Kasumi-1 (cell line): Measurements from ENCODE around the gene CFAP100.
A peak's percentile ranks its signal among the peaks of the same experiment; 100 is the strongest.

ENCODE experiments used
- DNase-seq, 2 experiments: peaks; one replicate each; lab custom pipeline; 2025; lab: John Stamatoyannopoulos, UW

CFAP100 gene

GRCh38 chr3:126461450-126462070 lies 66.9 kb downstream of the CFAP100 start:
- no peak for DNase-seq

- no peak for DNase-seq
These were observed 68.8 kb downstream of the CFAP100 start for GRCh38 chr3:126463521-126463920.

DNA sequence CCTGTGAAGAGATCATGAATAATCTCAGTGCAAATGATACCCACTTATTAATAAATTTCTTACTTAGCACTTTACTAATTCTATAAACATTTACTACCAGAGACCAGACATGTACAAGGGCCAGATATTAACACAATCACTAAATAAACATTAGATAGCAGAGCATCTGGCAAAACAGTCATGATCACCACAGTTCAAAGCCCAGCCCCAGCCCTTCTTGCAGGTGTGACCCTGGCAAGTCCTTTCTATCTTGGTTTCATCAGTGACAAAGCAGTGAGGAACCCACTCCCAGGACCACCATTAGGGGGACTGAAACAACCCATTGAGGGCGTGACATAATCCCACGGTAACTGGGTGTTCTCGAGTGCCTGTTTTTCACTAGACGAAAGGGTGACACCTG lies 69.4 kb downstream of the CFAP100 start:
- no peak for DNase-seq

DNA sequence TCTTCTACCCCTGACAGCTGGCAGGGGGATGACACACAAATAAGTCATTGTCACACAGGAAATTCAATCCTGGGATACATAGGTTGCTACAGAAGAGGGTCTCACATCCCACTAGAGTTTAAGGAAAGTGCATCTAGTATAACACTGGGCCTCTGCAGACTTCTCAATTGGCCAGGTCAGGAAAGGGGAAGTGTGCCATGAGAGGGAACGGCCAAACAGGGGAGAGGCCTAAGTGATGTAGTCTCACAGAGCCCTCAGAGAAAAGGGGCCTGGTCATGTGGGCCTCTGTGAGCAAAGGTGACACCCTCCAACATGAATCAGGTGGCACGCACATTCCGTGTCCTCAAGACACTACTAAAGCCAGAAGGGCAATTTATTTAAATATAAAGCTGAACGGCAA lies 69.8 kb downstream of the CFAP100 start:
- peak; percentile 1 to 42 for DNase-seq

DNA sequence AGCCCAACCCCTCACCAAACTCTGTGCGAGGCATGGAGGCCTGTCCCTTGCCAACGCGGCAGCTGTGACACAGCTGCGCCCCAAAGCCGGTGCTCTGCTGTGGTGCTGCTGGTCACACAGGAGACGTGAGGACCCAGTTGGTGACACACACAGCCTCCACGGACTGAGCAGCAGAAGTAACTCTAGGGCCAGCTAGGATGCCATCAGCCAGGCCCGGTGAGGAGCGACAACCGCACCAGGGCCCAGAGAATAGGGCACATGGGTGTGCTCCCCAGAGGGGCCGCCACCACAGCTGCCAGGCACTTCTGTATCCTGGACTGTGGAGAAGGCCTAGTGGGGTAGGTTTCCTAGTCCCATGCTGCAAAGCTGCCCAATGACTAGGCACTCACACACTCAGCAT lies 70.3 kb downstream of the CFAP100 start:
- no peak for DNase-seq

- no peak for DNase-seq
These were observed 71.3 kb downstream of the CFAP100 start for GRCh38 chr3:126465928-126466544.

DNA sequence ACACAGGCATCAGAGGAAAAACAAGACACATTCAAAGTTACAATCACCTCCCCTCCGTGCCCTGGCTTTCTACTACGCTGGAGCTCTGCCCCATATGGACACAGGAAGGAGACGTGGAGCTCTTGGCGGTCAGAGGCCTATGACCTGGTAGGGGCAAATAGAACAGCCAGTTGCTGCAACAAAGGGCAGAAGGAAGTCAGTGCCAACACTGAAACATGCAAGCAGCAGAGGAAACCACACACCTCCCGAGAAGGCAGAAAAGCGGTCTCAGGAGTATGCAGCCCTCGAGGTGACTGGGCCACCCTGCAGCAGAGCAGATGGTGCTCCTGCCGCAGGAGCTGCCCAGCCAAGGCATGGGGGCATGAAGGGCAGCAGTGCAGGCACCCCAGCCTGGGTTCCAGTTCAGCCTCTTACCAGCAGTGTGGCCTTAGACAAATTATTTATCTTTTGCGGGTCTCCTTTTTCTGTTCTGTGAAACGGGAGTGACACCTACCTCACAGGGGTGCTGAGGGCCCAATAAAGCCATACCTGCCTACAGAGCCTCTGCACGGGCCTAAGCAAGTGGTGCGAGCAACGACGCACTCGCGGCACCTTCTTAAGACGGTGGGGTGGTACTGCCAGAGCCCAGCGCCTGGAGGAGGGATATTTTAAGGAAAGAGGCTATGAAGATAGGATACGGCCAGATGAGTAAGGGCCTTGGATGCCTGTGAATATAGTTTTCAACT lies 72.3 kb downstream of the CFAP100 start:
- peak in 1 of 2 experiments; percentile 3 for DNase-seq

- no peak for DNase-seq
These were observed 72.9 kb downstream of the CFAP100 start for GRCh38 chr3:126467611-126467955.

DNA sequence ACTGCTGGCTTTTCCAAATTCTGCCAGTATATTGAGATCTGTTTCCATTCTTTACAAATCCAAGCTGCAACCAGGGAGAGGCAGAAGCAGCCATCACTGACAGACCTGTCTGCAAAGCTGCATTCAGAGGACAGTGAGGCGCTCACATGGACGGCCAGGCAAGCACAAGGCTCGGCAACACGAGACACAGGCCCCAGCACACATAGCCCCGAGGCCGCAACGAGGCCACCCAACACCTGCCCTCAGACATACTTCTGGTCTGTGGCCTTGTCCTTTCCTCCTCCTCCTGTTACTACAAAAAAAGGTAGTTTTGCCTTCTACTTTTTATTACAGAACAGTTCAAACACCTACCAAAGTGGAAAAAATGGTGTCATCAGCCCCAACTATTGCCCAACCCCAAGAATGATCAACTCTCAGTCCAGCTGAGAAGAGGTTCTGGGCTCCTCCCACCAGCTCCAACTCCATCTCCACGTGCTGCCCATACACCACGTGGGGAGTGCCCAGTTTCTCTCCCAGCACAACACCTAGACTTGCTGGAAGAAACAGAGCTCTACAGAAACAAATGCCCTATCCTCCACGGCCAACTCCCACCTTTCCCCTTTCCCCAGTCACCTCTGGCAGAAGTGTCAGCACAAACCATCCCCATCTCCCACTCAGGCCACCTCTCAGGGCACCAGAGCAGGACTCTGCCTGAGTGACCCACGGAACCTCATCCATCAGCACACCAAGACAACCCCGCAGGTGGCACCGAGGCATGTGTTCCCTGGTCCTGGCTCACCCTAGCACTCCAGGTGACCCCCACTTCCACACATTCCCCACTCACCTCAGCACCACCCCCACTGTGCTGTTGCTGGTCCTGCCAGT lies 73.6 kb downstream of the CFAP100 start:
- no peak for DNase-seq

DNA sequence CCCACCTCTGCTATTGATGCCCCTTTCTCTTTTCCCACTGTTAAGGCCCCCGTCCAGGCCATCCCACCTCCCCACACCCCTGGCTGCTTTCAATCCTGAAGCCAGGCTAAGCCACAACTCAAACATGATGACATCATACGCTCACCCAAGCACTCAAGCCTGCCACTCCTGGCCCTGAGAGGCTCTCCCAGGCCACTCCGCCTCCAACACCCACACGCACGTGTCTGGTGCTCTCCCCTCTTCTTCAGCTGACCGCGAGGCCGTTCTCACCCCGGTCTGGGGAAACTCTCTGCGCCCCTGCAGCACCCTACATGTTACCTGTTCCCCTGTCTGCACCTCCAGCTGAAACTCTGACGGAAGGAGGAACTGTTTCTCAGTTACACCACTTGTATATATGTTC lies 74.8 kb downstream of the CFAP100 start:
- no peak for DNase-seq

GRCh38 chr3:126472277-126473006 lies 77.7 kb downstream of the CFAP100 start:
- DNase-seq, result peak; percentile 91 to 93

DNA sequence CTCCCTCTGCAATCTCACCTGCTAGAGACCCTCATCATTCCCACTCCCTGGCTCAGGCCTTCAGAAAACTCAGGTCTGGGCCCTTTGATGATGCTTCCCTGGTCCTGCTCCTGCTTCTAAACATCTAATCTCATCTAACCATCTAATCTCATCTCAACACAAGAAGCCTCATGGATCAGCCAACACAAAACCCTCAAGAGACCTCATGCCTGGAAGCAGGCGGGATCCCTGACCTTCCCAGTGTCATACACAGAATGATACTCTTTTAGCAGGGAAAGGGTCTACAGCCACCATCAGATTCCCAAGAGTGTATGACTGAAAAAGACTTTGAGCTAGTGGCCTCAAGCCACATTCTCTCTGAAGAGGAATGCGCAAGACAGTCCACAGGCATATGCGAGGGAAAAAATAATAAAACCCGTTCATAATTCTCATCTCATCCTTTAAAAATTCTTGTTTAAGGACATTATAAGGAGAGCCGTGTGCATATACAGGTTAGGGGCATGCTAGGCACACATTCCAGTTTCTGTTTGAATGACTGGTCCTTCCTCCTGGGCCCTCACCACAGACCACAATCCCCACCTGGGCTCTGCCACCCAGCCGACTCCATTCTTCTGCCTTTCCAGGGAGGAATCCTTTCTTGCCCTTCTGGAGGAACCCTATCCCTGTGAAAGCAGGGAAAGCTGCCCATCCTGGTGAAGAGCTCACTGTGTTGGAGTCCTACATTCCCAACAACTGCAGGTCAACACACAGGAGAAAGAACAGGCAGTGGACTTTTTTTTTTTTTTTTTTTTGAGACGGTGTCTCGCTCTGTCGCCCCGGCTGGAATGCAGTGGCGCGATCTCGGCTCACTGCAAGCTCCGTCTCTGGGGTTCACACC lies 78.8 kb downstream of the CFAP100 start:
- no peak for DNase-seq

GRCh38 chr3:126474498-126475412 lies 80.0 kb downstream of the CFAP100 start:
- DNase-seq, result peak; percentile 13 to 14

- peak; percentile 75 to 81 for DNase-seq
These were observed 80.9 kb downstream of the CFAP100 start, which contains the start of gene ZXDC for GRCh38 chr3:126475413-126476114. ZXDC (minus strand) TSS chr3:126475891; CDS start chr3:126475865, 26 bp downstream.

DNA sequence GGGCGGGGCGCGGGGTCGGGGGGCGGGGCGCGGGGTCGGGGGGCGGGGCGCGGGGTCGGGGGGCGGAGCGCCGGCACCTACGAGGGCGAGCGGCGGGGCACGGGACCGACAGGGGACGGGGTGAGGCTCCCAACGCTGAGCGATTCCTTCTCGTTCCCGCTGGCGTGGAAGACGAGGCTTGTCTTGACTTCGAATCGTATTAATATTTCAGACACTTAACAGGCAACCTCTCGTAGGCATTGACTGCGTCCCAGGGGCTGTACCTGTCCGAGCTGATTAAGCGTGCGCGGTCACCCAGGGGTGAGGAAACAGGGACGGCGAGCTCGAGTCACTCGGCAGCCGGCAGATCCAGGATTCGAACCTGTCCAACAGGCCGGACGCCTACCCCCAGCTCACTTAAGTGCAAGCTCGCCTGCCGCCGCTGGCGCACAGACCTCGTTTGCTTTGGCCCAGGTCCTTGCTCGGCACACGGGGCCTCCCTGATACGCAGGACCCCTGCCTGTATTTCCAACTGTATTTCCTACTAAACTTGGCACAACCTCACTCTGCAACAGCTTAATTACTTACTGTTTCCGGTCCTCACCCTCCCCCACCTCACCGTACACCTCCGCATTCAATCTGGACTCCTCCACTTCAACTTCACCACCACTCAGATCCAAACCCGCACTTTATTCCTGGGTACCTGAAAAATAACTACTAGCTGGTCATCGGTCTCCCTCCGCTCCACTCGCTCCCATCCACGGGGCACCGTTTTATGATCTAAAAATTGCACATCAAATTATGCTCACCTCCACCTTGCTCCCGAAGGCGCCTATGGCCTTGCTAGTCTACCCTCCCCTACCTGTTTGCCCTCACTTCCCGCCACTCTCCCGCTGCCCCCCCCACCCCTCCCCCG lies 81.7 kb downstream of the CFAP100 start:
- DNase-seq, result peak; percentile 44 to 51

DNA sequence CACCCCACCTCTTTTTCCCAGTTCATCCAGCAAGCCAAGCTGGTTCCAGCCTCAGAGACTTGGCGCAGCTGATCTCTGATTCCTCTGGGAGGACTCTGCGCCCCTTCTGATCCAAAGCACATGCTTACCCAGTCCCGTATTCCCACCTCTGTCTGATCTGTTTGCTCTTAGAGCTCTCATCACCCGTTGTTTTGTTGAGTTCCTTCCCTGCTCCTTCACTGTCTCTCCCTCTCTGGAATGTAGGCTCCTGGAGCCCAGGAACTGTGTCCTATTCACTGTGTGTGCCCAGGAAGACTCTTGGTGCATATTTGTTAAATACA lies 82.3 kb downstream of the CFAP100 start:
- DNase-seq, result no peak

GRCh38 chr3:126478581-126479310 lies 84.0 kb downstream of the CFAP100 start:
- no peak for DNase-seq
